Measurements from ENCODE around the gene KLK10.
"Not testable (repeated sequence)": the region's sequence is repeated elsewhere in the genome, so short reads cannot be mapped to it uniquely, and the experiment has no call there.

The KLK10 gene

DNA sequence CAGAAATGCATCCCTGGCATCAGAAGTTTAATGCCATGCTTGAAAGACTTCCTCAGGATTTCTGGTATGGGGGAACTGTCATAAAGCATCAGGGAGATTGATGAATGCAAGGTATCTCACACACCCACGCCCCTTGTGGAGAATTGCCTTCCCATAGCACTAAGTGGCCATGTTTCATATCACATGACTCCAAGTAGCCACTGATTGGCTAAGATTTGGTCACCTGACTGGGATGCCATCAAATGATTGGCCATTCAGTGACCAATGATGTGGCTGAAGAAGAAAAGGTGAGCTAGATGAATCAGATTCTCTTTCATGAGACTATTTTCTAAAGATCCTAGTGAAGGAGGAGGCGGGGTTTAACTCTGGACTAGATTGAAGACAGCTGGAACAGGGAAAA is 25.4 kb downstream of the KLK10 start:
- no peak for TF ChIP-seq CTCF (IDR thresholded peaks at IDR 0.05; ENCODE audit: borderline replicate concordance, insufficient read depth, low read depth, low read length)
- no peak overlapping the region for H3K4me3 ChIP-seq (ENCODE audit: low read depth, low read length)

DNA sequence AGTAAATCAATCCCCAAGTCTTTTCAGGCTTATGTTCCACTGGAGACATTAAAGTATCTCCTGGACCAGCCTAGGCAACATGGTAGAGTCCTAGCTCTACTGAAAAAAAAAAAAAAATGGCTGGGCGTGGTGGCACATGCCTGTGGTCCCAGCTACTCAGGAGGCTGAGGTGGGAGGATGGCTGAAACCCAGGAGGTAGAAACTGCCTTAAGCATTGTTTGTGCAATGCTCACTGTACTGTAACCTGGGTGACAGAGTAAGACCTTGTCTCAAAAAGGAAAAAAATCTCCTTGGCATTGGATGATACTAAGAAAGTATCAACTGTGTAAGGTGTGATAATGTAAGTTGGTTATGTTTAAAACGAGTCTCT is 26.9 kb downstream of the KLK10 start:
- no peak overlapping the region for H3K4me3 ChIP-seq (ENCODE audit: low read depth, low read length)
- no peak for TF ChIP-seq CTCF (IDR thresholded peaks at IDR 0.05; ENCODE audit: borderline replicate concordance, insufficient read depth, low read depth, low read length)

GRCh38 chr19:50984416-50984815 is 35.1 kb downstream of the KLK10 start:
- not testable (repeated sequence) for H3K4me3 ChIP-seq (ENCODE audit: low read depth, low read length)

DNA sequence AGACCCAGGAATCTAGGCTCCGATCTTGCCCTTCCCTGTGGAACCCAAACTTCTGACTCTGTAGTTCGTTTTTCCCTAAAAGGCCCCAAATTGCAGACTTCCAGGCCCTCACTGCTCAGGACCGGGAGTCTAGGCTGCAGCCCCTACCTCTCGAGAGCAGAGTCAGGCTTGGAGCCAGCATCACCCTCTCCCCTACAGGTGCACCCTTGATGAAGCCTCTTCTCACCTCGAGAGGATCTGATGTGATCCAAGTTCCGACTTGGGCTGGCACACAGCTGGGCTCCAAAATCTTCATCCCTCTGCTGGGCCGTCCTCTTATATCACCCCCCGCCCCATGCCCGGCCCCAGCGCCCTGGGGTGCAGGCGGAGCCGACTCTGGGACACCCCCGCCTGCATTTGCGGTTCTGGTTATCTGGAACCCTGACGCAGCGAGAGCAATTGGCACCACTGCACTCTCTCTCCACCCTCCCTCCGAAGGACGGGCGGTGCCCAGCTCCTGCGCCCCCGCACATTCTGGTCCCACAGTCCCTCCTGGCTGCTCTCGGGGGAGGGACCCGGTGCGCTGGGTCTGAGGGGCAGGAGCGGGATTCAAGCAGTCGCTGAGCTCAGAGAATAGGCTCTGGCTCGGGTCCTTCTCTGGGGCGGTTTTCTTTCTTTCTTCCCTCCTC is 35.8 kb downstream of the KLK10 start, which contains the start of gene KLK7:
TSS of gene KLK7 (minus strand) at position 293 of the 668 bp plus-strand sequence. CDS start 1,518 bp downstream, outside the sequence.
- no peak within 1 kb of the TSS for H3K4me3 ChIP-seq (ENCODE audit: low read depth, low read length)
- no peak for TF ChIP-seq CTCF (IDR thresholded peaks at IDR 0.05; ENCODE audit: borderline replicate concordance, insufficient read depth, low read depth, low read length)

DNA sequence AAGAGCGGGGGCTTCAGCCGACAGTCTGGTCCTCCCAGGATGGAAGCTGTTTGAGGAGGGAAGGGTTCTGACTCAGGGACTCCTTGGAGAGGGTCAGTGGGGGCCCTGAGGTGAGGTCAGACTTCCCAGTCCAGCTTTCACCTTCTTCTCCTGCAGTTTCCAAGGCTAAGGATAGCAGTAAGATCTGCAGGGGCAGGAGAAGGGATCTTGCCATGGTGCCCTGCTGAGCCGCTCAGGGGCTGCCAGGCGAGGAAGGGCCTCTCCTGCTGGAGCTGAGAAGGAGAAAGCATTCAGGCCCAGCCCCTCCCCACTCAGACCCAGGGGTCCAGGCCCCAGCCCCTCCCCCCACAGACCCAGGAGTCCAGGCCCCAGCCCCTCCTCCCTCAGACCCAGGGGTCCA is 37.3 kb downstream of the KLK10 start:
- TF ChIP-seq CTCF (IDR thresholded peaks at IDR 0.05; ENCODE audit: borderline replicate concordance, insufficient read depth, low read depth, low read length), result no peak

DNA sequence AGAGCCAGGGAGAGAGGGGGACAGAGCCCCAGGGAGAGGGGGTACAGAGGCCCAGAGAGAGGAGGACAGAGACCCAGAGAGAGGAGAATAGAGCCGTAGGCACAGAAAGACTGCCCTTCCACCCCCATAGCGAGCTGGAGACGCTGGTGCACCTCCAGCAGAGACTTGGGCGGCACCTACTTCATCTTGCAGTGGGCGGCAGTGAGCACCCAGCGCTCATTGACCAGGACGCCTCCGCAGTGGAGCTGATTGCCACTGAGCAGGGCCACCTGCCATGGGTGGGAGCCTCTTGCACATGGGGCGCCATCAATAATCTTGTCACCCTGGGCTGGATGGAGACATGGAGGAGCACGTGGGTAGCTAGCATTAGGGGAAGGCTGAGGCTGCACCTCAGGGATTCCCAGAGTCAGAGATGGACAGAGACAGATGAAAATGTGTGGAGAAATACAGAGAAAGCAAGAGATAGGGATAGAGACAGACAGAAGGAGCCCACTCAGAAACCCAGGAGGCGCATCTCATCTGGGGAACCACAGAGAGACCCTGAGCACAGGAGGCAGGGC is 37.8 kb downstream of the KLK10 start:
- TF ChIP-seq CTCF (IDR thresholded peaks at IDR 0.05; ENCODE audit: borderline replicate concordance, insufficient read depth, low read depth, low read length), result no peak
- no peak overlapping the region for H3K4me3 ChIP-seq (ENCODE audit: low read depth, low read length)

More for the DNA sequence above, 37.3 kb downstream of the KLK10 start:
- H3K4me3 ChIP-seq (ENCODE audit: low read depth, low read length), result no peak overlapping the region

DNA sequence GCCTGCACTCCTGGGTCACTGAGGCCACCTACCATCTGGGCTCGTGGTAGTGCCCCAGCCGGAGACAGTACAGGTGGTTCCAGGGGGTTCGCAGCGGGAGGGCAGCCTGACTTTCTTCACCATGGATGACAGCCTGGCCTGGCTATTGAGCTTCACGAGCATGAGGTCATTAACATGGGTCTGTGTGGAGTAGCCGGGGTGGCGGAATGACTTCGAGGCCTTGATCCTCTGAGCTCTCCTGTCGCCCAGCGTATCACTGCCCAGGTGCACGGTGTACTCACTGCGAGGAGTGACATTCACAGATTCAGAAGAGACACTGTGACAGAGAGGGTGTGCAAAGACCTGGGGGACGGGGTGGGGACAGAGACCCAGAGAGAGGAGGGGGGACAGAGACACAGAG is 39.3 kb downstream of the KLK10 start:
- H3K4me3 ChIP-seq (ENCODE audit: low read depth, low read length), result no peak overlapping the region
- no peak for TF ChIP-seq CTCF (IDR thresholded peaks at IDR 0.05; ENCODE audit: borderline replicate concordance, insufficient read depth, low read depth, low read length)
